SIG-M5 (cell line): ENCODE data around the gene VPS16.
"Not testable (repeated sequence)": the region's sequence is repeated elsewhere in the genome, so short reads cannot be mapped to it uniquely, and the experiment has no call there.

Source experiments
- DNase-seq: peaks from one replicate; lab custom pipeline; 2025; lab: John Stamatoyannopoulos, UW

Gene VPS16

DNA sequence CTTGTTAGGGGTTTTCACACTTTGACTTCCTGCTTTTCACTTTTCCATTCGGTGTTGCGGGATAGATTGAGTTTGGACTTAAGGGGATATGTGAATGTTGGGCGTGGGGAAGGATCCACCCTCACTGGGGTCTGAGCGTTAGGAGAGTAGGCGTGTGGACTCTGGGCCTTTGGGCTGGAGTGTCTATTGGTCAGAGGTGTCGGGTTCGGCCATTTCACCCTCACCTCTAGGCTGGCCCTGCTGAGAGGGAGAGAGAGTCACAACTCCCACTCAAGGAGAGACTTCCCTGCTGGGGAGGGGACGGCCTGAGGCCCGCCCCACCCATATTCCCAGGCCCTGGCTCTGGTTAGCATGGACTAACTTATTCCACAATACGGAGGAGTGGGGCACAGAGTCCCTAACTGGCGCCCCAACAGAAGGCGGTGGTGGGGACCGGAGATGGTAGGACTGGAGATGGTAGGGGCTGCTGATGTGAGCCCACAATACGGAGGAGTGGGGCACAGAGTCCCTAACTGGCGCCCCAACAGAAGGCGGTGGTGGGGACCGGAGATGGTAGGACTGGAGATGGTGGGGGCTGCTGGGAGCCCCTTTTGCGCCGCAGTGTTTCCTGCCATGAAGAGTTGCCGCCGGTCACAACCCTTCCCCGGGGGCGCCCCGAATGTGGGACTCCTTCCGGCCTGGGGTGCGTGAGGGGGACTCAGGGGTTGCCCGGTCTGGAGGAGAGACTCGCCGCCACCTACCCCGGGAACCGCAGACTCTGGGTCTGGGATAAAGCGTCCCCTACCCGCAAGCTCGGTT, 31.3 kb downstream of the VPS16 start:
- DNase-seq: no peak

DNA sequence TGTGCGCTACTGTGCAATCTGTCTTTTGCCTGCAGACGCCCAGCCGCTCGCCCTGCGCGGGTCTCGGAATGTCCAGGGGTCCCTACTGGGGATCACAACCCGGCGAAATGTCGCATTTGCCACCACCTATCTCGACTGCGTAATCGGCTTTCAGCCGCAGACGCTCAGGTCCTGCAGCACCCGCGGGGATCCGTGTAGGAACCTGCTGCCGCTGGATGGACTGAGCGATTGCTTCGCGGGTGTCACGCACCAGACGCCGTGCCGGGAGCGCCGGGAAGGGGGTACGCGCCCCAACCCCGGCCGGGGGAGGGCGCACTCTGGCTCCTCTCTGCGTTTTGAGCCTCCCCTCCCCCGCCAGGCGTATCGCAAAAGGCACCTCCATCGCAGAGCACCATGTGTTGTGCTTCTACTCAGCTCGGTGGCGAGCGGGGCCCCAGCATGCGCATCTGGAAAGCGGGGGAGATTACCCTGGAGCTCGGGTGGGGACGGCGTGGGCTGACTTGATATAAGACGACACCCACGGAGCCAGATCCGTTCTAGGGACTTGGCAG, 32.0 kb downstream of the VPS16 start:
- DNase-seq: no peak

DNA sequence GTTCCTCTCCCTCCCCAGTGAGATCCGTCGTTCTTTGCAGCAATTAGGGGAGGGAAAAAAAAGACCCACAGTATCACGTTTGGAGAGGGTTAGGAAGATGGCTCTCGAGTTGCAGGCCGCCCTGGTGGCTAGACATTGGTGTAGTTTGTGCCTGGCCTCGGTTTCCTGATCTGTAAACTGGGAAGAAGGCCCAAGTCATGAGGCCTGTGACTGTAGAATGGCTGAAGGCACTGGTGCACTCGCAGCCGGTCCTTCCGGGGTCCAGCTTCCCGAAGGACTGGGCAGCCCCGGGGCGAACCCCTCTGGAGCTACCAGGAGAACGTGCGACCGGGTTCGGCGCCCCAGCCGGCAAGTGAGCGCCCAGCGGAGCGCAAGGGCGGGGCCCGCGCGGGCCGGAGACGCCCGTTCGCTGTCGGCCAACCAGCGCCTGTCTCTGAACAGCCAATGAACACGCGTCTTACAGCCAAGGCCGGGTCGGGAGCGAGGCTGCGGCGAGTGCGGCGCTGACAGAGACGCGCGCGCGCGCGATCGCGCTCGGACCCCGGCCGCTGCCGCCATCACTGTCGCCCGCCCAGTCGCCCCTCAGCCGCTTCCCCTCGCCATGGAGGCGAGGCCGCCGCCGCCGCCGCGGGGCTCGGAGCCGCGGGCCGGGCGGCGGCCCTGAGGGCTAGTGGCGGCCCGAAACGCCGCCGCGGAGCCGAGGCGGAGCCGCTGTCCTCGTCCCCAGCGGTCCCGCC, 32.6 kb downstream of the VPS16 start, which contains the start of gene PTPRA:
Gene PTPRA, plus strand, starts transcription at position 472 of the 737 bp plus-strand sequence. CDS start 90,797 bp downstream, outside the sequence.
- peak; percentile 42 for DNase-seq

DNA sequence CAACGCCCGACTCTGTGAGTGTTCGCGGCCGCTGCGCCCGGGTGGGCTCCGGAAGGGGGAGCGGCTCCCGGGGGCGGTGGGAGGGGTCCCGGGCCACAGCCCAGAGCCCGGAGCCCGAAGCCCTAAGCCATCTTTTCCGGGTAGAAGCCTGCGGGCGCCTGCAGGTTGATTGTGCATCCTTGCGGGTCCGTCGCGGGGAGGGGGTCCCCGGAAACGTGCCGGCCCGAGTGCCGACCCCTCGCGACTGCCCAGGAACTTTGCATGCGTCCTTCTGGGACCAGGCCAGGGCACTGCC, 33.1 kb downstream of the VPS16 start:
- DNase-seq: no peak

DNA sequence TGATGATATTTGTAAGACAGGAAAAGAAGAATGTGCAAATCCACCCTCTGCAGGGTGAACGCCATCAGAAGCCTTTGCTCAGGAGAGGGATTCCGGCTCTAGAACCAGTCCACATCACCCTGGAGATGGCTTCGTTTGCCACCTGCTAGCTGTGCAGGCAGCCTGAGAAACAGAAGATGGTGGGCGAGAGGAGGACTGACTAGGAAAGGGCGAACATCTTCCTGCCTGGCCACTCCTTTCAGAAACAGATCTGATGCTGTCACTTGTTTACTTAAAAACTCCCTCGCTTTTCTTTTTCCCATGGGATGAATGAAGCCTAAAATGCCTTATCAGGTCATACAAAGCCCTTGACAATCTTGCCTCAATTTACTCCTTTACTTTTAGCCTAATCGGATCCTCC, 33.9 kb downstream of the VPS16 start:
- DNase-seq: no peak

DNA sequence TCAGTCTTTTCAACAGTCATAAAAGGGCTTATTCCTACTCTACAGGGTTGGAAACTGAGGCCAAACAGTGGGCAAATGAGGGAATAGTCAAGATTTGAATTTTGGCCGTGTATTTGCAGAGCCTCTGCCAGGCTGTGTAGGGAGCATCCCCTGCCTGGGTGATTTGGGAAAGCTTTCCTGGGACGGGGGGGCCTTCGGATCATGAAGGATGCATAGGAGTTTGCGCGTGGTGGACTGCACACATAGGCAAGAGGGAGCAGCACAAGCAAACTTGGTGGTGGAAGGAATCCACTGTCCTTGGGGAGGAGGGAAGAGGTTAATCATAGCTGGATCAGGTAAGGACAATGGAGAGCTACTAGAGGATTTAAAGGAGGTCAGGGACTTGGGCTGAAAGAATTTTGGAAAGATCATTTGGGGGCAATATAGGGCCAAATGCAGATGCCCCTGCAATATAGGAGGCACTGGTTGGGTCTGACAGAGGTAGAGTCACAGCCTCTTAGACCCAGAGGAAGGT, 35.2 kb downstream of the VPS16 start:
- no peak for DNase-seq

DNA sequence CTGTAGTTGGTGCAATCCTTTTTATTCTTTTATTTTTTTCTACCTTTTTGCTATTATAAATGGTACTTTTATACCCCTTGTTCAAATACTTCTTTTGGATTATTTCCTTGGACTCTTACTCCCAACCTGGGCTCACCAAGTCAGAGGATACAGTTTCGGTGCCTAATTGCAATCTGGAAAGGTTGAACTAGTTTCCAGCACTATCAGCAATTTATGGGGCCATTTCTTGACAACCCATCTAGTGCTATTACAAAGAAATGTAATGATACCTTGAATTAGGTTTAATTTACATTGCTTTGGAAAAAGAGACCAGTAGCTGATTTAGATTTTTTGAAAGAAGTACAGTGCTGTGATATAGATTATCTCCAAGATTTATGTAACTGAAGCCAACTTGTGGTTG, 38.0 kb downstream of the VPS16 start:
- no peak for DNase-seq

DNA sequence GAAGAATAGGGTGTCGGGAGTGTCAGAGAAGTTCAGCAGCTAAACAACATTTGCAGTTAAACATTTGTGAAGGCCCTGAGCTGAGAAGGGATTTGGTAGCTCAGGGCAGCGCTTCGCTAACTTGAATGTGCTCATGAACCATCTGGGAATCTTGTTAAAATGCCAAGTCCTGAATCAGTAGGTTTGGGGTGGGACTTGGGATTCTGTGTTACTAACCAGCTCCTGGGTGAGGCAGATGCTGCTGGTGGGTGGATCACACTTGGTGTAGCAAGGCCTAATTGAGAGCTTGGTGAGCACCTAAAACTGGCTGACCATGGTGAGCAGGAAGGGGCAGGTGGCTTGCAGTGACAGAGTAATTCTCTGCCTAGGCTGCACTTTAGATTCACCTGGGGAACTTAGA, 38.6 kb downstream of the VPS16 start:
- DNase-seq: no peak

DNA sequence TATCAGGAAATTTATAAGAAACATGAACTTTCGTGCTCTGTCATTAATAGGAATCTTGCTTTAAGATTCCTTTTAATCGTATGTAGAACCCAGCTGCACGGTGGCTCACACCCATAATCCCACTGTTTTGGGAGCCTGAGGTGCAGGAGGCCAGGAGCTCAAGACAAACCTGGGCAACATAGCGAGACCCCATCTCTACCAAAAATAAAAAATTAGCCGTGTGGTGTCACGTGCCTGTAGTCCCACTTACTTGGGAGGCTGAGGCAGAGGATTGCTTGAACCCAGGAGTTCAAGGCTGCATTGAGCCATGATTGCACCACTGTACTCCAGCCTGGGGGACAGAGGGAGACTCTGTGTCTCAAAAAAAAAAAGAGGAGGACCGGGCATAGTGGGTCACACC, 40.1 kb downstream of the VPS16 start:
- no peak for DNase-seq

DNA sequence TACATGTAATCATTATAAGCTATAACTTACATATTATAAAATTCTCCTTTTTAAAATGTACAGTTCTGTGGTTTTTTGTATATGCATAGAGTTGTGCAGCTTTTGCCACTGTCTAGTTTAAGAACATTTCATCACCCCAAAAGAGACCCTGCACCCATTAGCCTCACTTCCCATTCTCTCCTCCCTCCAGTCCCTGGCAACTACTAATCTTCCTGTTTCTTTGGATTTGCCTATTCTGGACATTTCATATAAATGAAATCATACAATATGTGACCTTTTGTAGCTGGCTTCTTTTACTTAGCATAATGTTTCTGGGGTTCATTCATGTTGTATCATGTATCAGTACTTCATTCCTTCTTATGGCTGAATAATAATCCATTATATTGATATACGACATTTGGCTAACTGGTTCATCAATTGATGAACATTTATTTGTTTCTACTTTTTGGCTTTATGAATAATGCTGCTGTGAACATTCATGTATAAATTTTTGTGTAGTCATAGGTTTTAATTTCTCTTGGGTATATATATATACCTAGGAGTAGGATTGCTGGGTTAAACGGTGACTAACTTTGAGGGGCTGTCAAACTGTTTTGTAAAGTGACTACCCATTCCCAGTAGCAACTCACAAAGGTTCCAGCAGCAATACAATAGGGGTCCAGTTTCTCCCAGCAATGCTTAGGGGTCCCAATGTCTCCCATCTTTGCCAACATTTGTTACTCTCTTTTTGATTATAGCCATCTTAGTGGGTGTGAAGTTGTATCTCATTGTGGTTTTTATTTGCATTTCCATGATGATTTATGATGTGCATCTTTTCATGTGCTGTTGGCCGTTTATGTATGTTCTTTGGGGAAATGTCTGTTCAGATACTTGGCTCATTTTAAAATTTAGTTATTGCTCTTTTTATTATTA, 43.4 kb downstream of the VPS16 start:
- DNase-seq: no peak

DNA sequence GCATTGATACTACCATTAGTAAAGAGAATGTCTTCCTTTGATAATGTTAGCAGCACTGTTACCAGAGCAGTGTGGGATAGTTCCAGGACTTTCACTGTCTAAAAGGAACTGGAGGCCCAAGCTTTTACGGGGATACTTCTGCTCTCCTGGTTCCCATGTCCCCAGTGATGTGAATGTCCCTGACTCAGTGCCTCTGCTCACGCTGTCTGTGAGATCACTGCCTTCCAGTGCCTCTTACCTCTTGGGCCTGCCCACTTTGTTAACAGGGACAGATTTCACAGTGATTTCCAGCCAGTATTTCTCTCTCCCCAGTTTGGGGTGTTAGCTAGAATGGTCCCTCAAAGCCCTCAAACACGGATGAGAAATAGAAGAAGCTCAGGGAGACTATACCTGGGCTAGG, 47.2 kb downstream of the VPS16 start:
- no peak for DNase-seq

DNA sequence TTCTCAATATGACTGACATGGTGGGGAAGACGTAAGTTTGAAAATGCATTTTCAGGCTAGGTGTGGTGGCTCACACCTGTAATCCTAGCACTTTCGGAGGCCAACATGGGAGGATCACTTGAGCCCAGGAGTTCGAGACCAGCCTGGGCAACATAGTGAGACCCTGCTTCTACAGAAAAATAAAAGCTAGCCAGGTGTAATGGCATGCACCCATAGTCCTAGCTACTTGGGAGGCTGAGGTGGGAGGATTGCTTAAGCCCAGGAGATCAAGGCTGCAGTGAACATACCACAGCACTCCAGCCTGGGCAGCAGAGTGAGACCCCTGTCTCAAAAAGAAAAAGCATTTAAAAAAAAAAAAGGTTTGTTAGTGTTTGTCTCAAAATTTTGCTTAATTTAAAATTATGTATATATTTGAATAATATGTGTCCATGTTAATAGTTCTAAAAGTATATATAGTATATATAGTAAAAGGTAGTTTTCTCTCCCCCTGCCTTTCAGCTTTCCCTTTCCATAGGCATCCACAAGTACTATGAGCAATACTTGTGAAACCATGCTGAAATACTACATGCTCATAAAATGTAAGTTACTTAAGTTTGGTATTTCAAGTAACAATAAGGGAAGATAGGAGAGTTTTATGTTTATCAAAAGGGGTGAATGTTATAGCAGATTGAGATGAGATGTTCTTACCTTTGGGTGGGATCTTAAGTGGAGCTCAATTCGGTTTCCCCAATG, 47.8 kb downstream of the VPS16 start:
- no peak for DNase-seq

DNA sequence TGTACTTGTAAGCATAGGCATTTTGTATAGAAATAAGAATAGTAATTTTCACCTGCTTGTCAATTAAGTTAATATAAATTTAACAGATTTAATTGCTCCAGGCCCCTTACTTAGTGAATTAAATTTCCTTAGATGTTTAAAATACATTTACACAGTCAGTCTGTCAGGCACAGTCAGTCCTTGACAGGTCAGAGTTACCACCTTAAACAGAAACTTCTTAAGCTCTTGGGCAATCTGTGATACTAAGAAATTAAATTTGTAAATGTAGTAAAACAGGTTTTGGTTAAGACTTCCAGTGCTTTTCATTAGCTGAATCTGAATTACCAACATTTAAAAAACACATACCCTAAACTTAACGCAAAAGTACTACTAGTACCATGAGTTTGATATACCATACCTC, 48.7 kb downstream of the VPS16 start:
- DNase-seq: no peak

DNA sequence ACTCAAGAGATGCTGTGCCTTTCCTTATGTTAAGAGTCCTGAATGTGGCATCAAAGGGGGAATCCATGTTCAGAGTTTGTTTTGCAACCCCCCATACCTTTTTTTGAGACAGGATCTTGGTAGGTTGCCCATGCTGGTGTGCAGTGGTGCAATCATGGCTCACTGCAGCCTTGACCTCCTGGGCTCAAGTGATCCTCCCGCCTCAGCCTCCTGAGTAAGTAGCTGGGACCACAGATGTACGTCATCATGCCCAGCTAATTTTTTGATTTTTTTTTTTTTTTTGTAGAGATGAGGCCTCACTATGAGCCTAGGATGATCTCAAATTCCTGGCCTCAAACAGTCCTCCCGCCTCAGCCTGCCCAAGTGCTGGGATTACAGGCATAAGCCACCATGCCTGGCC, 49.3 kb downstream of the VPS16 start:
- no peak for DNase-seq

DNA sequence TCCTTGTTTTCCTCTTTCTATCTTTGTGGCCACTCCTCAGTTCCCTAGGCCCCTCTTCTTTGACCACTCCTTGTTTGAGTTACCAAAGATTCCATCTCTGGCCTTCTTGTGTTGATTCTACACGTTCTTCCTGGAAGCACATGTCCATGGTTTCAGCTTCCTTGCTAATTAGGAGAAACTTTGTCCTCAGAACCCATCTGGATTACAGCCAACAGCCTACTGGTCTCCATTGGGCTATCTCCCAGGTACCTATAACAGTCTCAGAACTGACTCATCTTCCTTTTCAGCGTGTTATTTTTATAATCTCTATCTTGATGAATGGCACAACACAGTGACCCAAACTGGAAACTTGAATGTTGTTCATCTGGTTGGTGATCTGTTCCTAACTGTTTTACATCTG, 50.2 kb downstream of the VPS16 start:
- no peak for DNase-seq

DNA sequence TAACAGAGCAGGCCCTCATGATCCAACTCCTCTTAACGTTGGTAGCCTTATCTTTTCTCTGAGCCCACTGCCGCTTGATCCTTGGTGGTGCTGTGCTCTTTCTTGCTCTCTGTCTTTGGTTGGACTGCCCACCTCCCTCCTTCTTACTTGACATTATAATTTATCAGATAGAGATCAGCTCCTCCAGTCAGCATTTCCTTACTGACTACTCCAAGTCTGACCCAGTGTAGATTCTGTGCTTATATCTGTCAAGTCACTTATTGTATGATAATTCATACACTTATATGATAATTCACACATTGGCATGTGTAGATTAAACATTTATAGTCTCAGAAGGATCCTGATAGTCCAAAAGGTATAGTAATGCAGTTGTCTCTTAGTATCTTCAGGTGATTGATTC, 50.8 kb downstream of the VPS16 start:
- DNase-seq: no peak

DNA sequence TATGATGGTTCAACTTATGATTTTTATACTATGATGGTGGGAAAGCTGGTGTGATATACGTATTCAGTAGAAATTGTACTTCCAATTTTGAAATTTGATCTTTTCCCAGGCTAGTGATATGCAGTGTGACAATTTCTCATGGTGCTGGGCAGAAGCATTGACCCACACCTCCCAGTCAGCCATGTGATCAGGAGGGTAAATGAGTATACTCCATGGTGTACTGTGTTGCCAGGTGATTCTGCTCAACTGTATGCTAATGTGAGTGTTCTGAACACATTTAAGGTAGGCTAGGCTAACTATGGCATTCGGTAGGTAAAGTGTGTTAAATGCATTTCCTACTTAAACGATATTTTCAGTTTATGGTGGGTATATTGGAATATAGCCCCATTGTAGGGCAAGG, 51.8 kb downstream of the VPS16 start:
- no peak for DNase-seq

DNA sequence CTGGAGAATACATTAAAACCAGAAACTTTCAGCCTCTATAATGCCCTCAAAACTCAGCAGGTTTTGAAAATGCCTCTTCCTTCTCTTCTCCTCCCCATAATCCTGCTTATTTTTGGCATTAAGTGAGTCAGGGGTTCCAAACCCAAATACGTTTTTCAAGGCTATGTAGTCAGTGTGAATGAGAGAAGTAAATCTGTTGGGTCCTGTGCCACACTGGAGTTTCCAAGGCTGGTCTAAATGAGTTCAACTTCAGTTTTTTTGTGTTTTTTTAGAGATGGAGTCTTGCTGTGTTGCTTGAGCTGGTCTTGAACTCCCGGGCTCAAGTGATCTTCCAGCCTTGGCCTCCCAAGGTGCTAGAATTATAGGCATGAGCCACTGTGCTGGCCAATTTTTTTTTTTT, 53.7 kb downstream of the VPS16 start:
- no peak for DNase-seq

DNA sequence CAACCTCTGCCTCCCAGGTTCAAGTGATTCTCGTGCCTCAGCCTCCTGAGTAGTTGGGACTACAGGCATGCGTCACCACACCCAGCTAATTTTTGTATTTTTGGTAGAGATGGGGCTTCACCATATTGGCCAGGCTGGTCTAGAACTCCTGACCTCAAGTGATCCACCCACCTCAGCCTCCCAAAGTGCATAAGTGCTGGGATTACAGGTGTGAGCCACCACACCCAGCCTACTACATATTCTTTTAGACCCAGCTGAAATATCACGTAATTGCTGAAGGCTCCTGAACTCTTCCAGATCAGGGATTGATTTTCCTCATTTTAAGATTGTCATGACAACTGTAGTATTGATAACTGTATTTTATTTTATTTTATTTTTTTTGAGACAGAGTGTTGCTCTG, 54.6 kb downstream of the VPS16 start:
- DNase-seq: not testable (repeated sequence)

DNA sequence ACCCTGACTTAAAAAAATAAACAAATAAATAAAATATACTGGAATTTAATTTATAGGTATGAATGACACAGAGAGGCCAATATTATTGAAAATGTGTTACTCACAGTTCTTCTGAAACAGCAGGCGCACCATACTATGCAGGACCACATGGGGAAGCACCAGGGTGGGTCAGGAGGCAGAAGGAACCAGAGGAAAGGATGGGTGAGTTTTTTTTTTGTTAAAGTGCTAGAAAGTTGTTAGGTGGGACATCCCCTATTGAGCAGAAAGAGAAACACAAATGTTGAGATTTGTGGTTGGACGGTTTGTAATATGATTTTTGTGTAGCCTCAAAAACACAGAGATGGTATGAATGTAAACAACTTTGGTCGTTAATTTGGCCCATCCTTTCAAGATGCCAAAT, 58.7 kb downstream of the VPS16 start:
- no peak for DNase-seq

DNA sequence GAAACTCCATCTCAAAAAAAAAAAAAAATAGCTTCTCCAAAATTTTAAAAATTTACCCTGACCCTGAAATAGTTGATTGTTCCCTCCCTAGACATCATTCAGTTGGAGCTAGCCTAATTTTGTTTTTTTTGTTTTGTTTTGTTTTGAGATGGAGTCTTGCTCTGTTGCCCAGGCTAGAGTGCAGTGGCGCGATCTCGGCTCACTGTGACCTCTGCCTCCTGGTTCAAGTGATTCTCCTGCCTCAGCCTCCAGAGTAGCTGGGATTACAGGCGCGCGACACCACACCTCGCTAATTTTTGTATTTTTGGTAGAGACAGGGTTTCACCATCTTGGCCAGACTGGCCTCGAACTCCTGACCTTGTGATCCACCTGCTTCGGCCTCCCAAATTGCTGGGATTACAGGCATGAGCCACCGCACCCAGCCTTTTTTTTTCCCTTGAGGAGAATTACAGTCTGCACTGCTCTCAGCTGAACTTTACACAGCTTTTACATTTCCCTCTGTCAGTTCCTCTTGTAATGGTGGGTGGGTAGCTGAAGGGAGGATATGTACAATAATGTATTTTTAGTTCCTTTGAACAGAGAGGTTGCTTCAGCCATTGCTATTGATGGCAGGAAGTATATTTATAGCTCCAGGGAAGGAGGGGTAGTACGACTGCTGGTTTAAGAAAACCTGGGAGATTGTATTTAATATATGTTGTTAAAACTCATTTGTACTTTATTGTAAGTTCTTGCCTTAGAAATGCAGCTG, 60.5 kb downstream of the VPS16 start:
- DNase-seq: peak; percentile 75
